Left lung (tissue), 10 donors: ENCODE results near the gene ULK4. TPM values are rescaled to one million over a fixed set of nuclear protein-coding genes. Genes with fewer than 3 reads are reported as not detected.
"Not testable (repeated sequence)": the region's sequence is repeated elsewhere in the genome, so short reads cannot be mapped to it uniquely, and the experiment has no call there.

Experiments
- ATAC-seq: fragments of 200-7000 bp; cut with Tn5 transposase; one replicate; pipeline ENCODE4 v1.9.1; 2020; ENCODE audit warnings: moderate library complexity
- DNase-seq, 4 donors: peaks; one replicate each; pipeline ENCODE4 v3.0.0-alpha.2; 2013 to 2020
- H3K27ac ChIP-seq, 2 donors: fragments of 200-600 bp; sonication (generic) in 1 of 2; one replicate each; pipeline versions ENCODE4 v1.5.0 to v1.8.0; 2020 to 2021
- H3K27me3 ChIP-seq, 2 donors: fragments of 200-600 bp; sonication (generic) in 1 of 2; one replicate each; pipeline versions ENCODE4 v1.5.0 to v1.8.0; 2020 to 2021
- H3K36me3 ChIP-seq, 2 donors: fragments of 200-600 bp; sonication (generic) in 1 of 2; one replicate each; pipeline versions ENCODE4 v1.5.0 to v1.8.0; 2020 to 2021
- H3K4me1 ChIP-seq, 2 donors: fragments of 200-600 bp; one replicate each; pipeline ENCODE4 v1.8.0; 2021
- H3K4me3 ChIP-seq, 2 donors: fragments of 200-600 bp; sonication (generic) in 1 of 2; one replicate each; pipeline versions ENCODE4 v1.5.0 to v1.8.0; 2020 to 2021; ENCODE audit warnings: mild to moderate bottlenecking in 1 of 2
- H3K9me3 ChIP-seq, 2 donors: fragments of 200-600 bp; sonication (generic) in 1 of 2; one replicate each; pipeline versions ENCODE4 v1.5.0 to v1.8.0; 2020 to 2021
- CTCF ChIP-seq, 2 donors: fragments of 200-600 bp; sonication (generic) in 1 of 2; IDR thresholded peaks; one replicate each; pipeline versions ENCODE4 v1.5.0 to v1.8.0; 2021; ENCODE audit warnings: antibody characterized with exemption in 2 of 2
- intact Hi-C, 2 donors: fragments of 100-400 bp; cut with DNase I; formaldehyde crosslinking; loops; one replicate each; pipeline versions ENCODE4 v1.11.2 to v1.14.2; 2022
- polyA plus RNA-seq, 6 donors: library from polyadenylated mRNA; unstranded; fragments of 120-200 nt; gene quantifications; one replicate each; pipeline ENCODE4 v1.2.1, GENCODE V29; 2013; ENCODE audit not compliant: insufficient read length in 6 of 6
- total RNA-seq, 2 donors: library from RNA; stranded (reverse); fragmentation: NEBNext Ultra II Directional; extraction: Animal tissue kit (Norgen Biotek cat#: 25700); gene quantifications; one replicate each; pipeline ENCODE4 v1.2.1, GENCODE V29; 2021
- donor health status: DM: no; HTN: yes; CAD: no.
- donor health status: DM: no; HTN: no; CAD: no.

The ULK4 gene
- total and polyA plus RNA-seq, 8 donors: 3.9 to 12.1 (median 5.6) TPM

GRCh38 chr3:41290736-41291135 lies 671.2 kb downstream of the ULK4 start:
- H3K4me1 ChIP-seq: no peaks in the 10 kb centered on the region
- TF ChIP-seq CTCF (IDR thresholded peaks at IDR 0.05): no peak
- no peak overlapping the region for H3K27ac ChIP-seq
- H3K4me3 ChIP-seq: no peak overlapping the region
- DNase-seq: no peak
- no peaks in the 10 kb centered on the region for H3K9me3 ChIP-seq
- no peak for ATAC-seq
- intact Hi-C loops: no loop called here
- no peaks in the 10 kb centered on the region for H3K36me3 ChIP-seq
- H3K27me3 ChIP-seq: no peaks in the 10 kb centered on the region

- no peaks in the 10 kb centered on the region for H3K9me3 ChIP-seq
- no peaks in the 10 kb centered on the region for H3K27me3 ChIP-seq
- ATAC-seq (no peak), DNase-seq (no peak)
- no peak overlapping the region for H3K27ac ChIP-seq
- H3K4me3 ChIP-seq: no peak overlapping the region
- H3K4me1 ChIP-seq: no peaks in the 10 kb centered on the region
- intact Hi-C loops: no loop called here
- TF ChIP-seq CTCF (IDR thresholded peaks at IDR 0.05): no peak
- H3K36me3 ChIP-seq: no peaks in the 10 kb centered on the region
Observed at GRCh38 chr3:41290306-41290705, 671.6 kb downstream of the ULK4 start.

- H3K36me3 ChIP-seq: no peaks in the 10 kb centered on the region
- H3K27ac ChIP-seq: no peak overlapping the region
- no peak overlapping the region for H3K4me3 ChIP-seq
- no peak for TF ChIP-seq CTCF (IDR thresholded peaks at IDR 0.05)
- H3K27me3 ChIP-seq: no peaks in the 10 kb centered on the region
- intact Hi-C loops: no loop called here
- no peaks in the 10 kb centered on the region for H3K9me3 ChIP-seq
- ATAC-seq: no peak
- no peak for DNase-seq
- H3K4me1 ChIP-seq: no peaks in the 10 kb centered on the region
Observed at GRCh38 chr3:41288785-41289184, 673.1 kb downstream of the ULK4 start.

- TF ChIP-seq CTCF (IDR thresholded peaks at IDR 0.05): no peak
- Histone ChIP-seq H3K4me1 (no peaks in the 10 kb centered on the region), H3K4me3 (no peak overlapping the region)
Observed at GRCh38 chr3:41286305-41286704, 675.6 kb downstream of the ULK4 start.

GRCh38 chr3:41284934-41285333 lies 677.0 kb downstream of the ULK4 start:
- intact Hi-C loops, H3K4me3 ChIP-seq, H3K27me3 ChIP-seq, ATAC-seq, H3K36me3 ChIP-seq, H3K9me3 ChIP-seq, H3K27ac ChIP-seq, DNase-seq, H3K4me1 ChIP-seq: not testable (repeated sequence)

More at GRCh38 chr3:41286305-41286704, 675.6 kb downstream of the ULK4 start:
- no peak for DNase-seq
- Histone ChIP-seq H3K27me3 (no peaks in the 10 kb centered on the region), H3K36me3 (no peaks in the 10 kb centered on the region), H3K9me3 (peaks cover 0 to 6% of the 10 kb centered on the region in 2 donors), H3K27ac (no peak overlapping the region)
- intact Hi-C loops: no loop called here
- ATAC-seq: no peak

- intact Hi-C loops: no loop called here
- Histone ChIP-seq H3K4me3 (no peak overlapping the region), H3K9me3 (peaks cover 0 to 5% of the 10 kb centered on the region in 2 donors), H3K36me3 (no peaks in the 10 kb centered on the region), H3K4me1 (no peaks in the 10 kb centered on the region), H3K27me3 (no peaks in the 10 kb centered on the region), H3K27ac (no peak overlapping the region)
- TF ChIP-seq CTCF (IDR thresholded peaks at IDR 0.05): no peak
- DNase-seq (no peak), ATAC-seq (no peak)
Observed at GRCh38 chr3:41277790-41278465, 684.0 kb downstream of the ULK4 start.
